H1 (cell line): ENCODE measurements around the gene LHFPL6. TPM values are rescaled to one million over a fixed set of nuclear protein-coding genes. Genes with fewer than 3 reads are reported as not detected.

Experiments
- CTCF ChIA-PET: fragments of 300-600 bp; sonication (Branson Sonifier 250); formaldehyde crosslinking; loops from one replicate; lab custom pipeline; 2021; ENCODE audit not compliant: partially characterized antibody; lab: Charles Lee
- POLR2A ChIA-PET: fragments of 300-600 bp; sonication (Branson Sonifier 250); formaldehyde crosslinking; loops from one replicate; lab custom pipeline; 2021; ENCODE audit warnings: inconsistent platforms; ENCODE audit not compliant: partially characterized antibody; lab: Charles Lee
- DNase-seq, 2 experiments: peaks; one replicate each; pipeline versions ENCODE4 v3.0.0 to v3.0.0-alpha.2; 2010 to 2022; ENCODE audit warnings: low spot score in 2 of 2, low read depth in 1 of 2, mixed read lengths in 1 of 2
- FAIRE-seq: peaks from 2 replicates; lab custom pipeline; 2011; peaks lifted over from hg19 to GRCh38; lab: Jason Lieb, UNC
- H2AFZ ChIP-seq: 2 replicates; pipeline ENCODE4 v1.8.1; 2012; ENCODE audit warnings: low read length, inconsistent platforms
- H2AK5ac ChIP-seq: 2 replicates; pipeline ENCODE4 v1.6.1; 2013; ENCODE audit warnings: low read depth, low read length
- H2BK120ac ChIP-seq: replicated peaks from 2 replicates; pipeline ENCODE3; 2013; ENCODE audit warnings: low read depth, low read length, inconsistent platforms
- H2BK12ac ChIP-seq: 2 replicates; pipeline ENCODE4 v1.6.1; 2013; ENCODE audit warnings: low read depth, low read length
- H2BK15ac ChIP-seq: 2 replicates; pipeline ENCODE4 v1.6.1; 2013; ENCODE audit warnings: low read length
- H2BK20ac ChIP-seq: 2 replicates; pipeline ENCODE4 v1.6.1; 2013; ENCODE audit warnings: low read length
- H2BK5ac ChIP-seq: 2 replicates; pipeline ENCODE4 v1.6.1; 2013; ENCODE audit warnings: low read depth, low read length
- H3K14ac ChIP-seq: 2 replicates; pipeline ENCODE4 v1.6.1; 2013; ENCODE audit warnings: inconsistent platforms; ENCODE audit not compliant: insufficient read length
- H3K18ac ChIP-seq: 2 replicates; pipeline ENCODE4 v1.6.1; 2013; ENCODE audit warnings: low read length; ENCODE audit errors: extremely low read depth
- H3K23ac ChIP-seq: 2 replicates; pipeline ENCODE4 v1.6.1; 2013; ENCODE audit warnings: inconsistent platforms; ENCODE audit not compliant: insufficient read length
- H3K23me2 ChIP-seq: 2 replicates; pipeline ENCODE4 v1.6.1; 2013; ENCODE audit warnings: low read depth, low read length
- H3K27ac ChIP-seq: 2 replicates; pipeline ENCODE4 v1.6.1; 2011; ENCODE audit warnings: low read depth, low read length, inconsistent platforms
- H3K27me3 ChIP-seq, 4 experiments: replicated peaks in 1 of 4; 1 replicate in 1 of 4; 2 replicates in 3 of 4; pipeline versions ENCODE4 v1.6.1 to v1.8.1; 2011 to 2013; ENCODE audit warnings: low read length in 3 of 4, mild to moderate bottlenecking in 3 of 4, inconsistent platforms in 2 of 4, mixed read lengths in 2 of 4, moderate library complexity in 1 of 4; ENCODE audit not compliant: control insufficient read depth in 3 of 4, insufficient read depth in 3 of 4; ENCODE audit errors: extremely low read depth in 1 of 4
- H3K36me3 ChIP-seq, 4 experiments: 2 replicates each; pipeline versions ENCODE4 v1.6.1 to v1.8.1; 2011 to 2013; ENCODE audit warnings: mild to moderate bottlenecking in 4 of 4, low read length in 3 of 4, moderate library complexity in 2 of 4, control low read depth in 1 of 4, inconsistent platforms in 1 of 4; ENCODE audit not compliant: insufficient read depth in 4 of 4, control insufficient read depth in 2 of 4
- H3K4ac ChIP-seq: replicated peaks from 2 replicates; pipeline ENCODE3; 2013; ENCODE audit warnings: low read length, low read depth, mixed read lengths, inconsistent platforms; ENCODE audit not compliant: insufficient read length
- H3K4me1 ChIP-seq, 4 experiments: replicated peaks in 1 of 4; 1 replicate in 1 of 4; 2 replicates in 3 of 4; pipeline versions ENCODE4 v1.6.1 to v1.8.1; 2011 to 2013; ENCODE audit warnings: low read length in 3 of 4, inconsistent platforms in 2 of 4, mixed read lengths in 1 of 4; ENCODE audit not compliant: insufficient read depth in 4 of 4, control insufficient read depth in 3 of 4
- H3K4me2 ChIP-seq, 2 experiments: 2 replicates each; pipeline versions ENCODE4 v1.6.1 to v1.8.1; 2011 to 2013; ENCODE audit warnings: low read depth in 2 of 2, low read length in 2 of 2, control low read depth in 1 of 2, inconsistent platforms in 1 of 2, mild to moderate bottlenecking in 1 of 2; ENCODE audit not compliant: insufficient read depth in 1 of 2
- H3K4me3 ChIP-seq, 4 experiments: fragments of 200-600, 300-600 bp in 1 of 4; sonication (generic), shearing (Covaris generic), sonication (Bioruptor Twin) in 1 of 4; 2 replicates each; pipeline versions ENCODE4 v1.5.1 to v1.8.1; 2011 to 2016; ENCODE audit warnings: low read length in 4 of 4, low read depth in 3 of 4, control low read depth in 2 of 4, inconsistent platforms in 2 of 4, mild to moderate bottlenecking in 2 of 4, mixed read lengths in 1 of 4, moderate library complexity in 1 of 4; ENCODE audit not compliant: insufficient read depth in 2 of 4; ENCODE audit errors: extremely low read depth in 1 of 4
- H3K56ac ChIP-seq: replicated peaks from 2 replicates; pipeline ENCODE3; 2013; ENCODE audit warnings: low read depth, mild to moderate bottlenecking, mixed read lengths, low read length, inconsistent platforms; ENCODE audit not compliant: insufficient read length
- H3K79me1 ChIP-seq: 2 replicates; pipeline ENCODE4 v1.6.1; 2013; ENCODE audit warnings: low read depth, low read length, control low read depth
- H3K79me2 ChIP-seq, 2 experiments: 2 replicates each; pipeline versions ENCODE4 v1.6.1 to v1.8.1; 2012 to 2013; ENCODE audit warnings: low read length in 2 of 2, mild to moderate bottlenecking in 2 of 2, inconsistent platforms in 1 of 2; ENCODE audit not compliant: insufficient read depth in 2 of 2, control insufficient read depth in 1 of 2
- H3K9ac ChIP-seq, 4 experiments: replicated peaks in 1 of 4; 1 replicate in 1 of 4; 2 replicates in 3 of 4; pipeline versions ENCODE4 v1.6.1 to v1.8.1; 2011 to 2013; ENCODE audit warnings: low read depth in 3 of 4, low read length in 3 of 4, control low read depth in 2 of 4, mild to moderate bottlenecking in 2 of 4, moderate library complexity in 2 of 4, inconsistent platforms in 1 of 4; ENCODE audit errors: extremely low read depth in 1 of 4
- H3K9me3 ChIP-seq, 2 experiments: 2 replicates each; pipeline versions ENCODE4 v1.6.1 to v1.8.1; 2012 to 2013; ENCODE audit warnings: mild to moderate bottlenecking in 2 of 2, moderate library complexity in 2 of 2, control low read depth in 1 of 2, inconsistent platforms in 1 of 2, low read depth in 1 of 2, low read length in 1 of 2, mixed read lengths in 1 of 2; ENCODE audit not compliant: insufficient read depth in 2 of 2
- H4K20me1 ChIP-seq, 2 experiments: replicated peaks in 1 of 2; 2 replicates each; pipeline versions ENCODE3 to v1.8.1; 2011 to 2013; ENCODE audit warnings: inconsistent platforms in 2 of 2, low read length in 2 of 2, mild to moderate bottlenecking in 1 of 2; ENCODE audit not compliant: insufficient read depth in 2 of 2, control insufficient read depth in 1 of 2
- H4K5ac ChIP-seq: 2 replicates; pipeline ENCODE4 v1.6.1; 2013; ENCODE audit warnings: low read length, low read depth, mixed read lengths, inconsistent platforms; ENCODE audit not compliant: insufficient read length
- H4K8ac ChIP-seq: 2 replicates; pipeline ENCODE4 v1.8.0; 2013; ENCODE audit warnings: mild to moderate bottlenecking, moderate library complexity, low read length, inconsistent platforms; ENCODE audit not compliant: insufficient read depth; ENCODE audit errors: extremely low read depth
- H4K91ac ChIP-seq: replicated peaks from 2 replicates; pipeline ENCODE3; 2013; ENCODE audit warnings: low read length, mixed read lengths, inconsistent platforms; ENCODE audit not compliant: insufficient read length
- CTCF ChIP-seq, 3 experiments: IDR thresholded peaks; 1 replicate in 2 of 3; 2 replicates in 1 of 3; pipeline versions ENCODE4 v1.5.1 to v1.6.1; 2011; ENCODE audit warnings: low read length in 3 of 3, mild to moderate bottlenecking in 3 of 3, inconsistent platforms in 2 of 3, low read depth in 1 of 3, moderate library complexity in 1 of 3; ENCODE audit not compliant: insufficient read depth in 1 of 3; ENCODE audit errors: control extremely low read depth in 1 of 3
- EGR1 ChIP-seq: IDR thresholded peaks from 2 replicates; pipeline ENCODE4 v1.6.1; 2011; ENCODE audit warnings: low read depth, low read length, borderline replicate concordance
- SIRT6 ChIP-seq: IDR thresholded peaks from one replicate; pipeline ENCODE4 v1.7.1; 2012; ENCODE audit warnings: low read length, inconsistent platforms
- SP1 ChIP-seq: IDR thresholded peaks from 2 replicates; pipeline ENCODE4 v1.6.1; 2011; ENCODE audit warnings: low read depth, low read length
- TAF7 ChIP-seq: optimal IDR thresholded peaks from 2 replicates; pipeline ENCODE3; 2011; ENCODE audit warnings: low read depth, mild to moderate bottlenecking, inconsistent platforms, low read length, moderate library complexity, borderline replicate concordance
- WGBS, 2 experiments: shearing (Covaris generic) in 1 of 2; methylation state at CpG; one replicate each; pipeline versions ENCODE4 v1.1.6 to v1.1.7; 2013 to 2015; ENCODE audit warnings: low lambda C conversion rate in 2 of 2, mixed read lengths in 2 of 2, inconsistent platforms in 1 of 2, low coverage in 1 of 2, missing lambda C conversion rate in 1 of 2; ENCODE audit not compliant: insufficient replicate concordance in 2 of 2, insufficient coverage in 1 of 2, insufficient read length in 1 of 2; ENCODE audit errors: extremely low coverage in 1 of 2, missing lambda C conversion rate in 1 of 2; 5-methylcytosine and 5-hydroxymethylcytosine counted together
- polyA plus RNA-seq, 7 experiments: library from polyadenylated mRNA; depleted of rRNA in 3 of 7; stranded (reverse) in 5 of 7; unstranded in 2 of 7; fragments of >200 nt in 5 of 7; fragments of 200-250 nt in 2 of 7; gene quantifications; 1 replicate in 5 of 7; 2 replicates in 1 of 7; 4 replicates in 1 of 7; pipeline versions ENCODE4 v1.2.1 to v1.2.3, GENCODE V29; 2011 to 2013; ENCODE audit warnings: missing spikeins in 2 of 7, mixed read lengths in 2 of 7
- total RNA-seq: library from RNA; stranded (reverse); fragmentation: NEBNext Ultra II Directional; extraction: Animal tissue kit (Norgen Biotek cat#: 25700); gene quantifications from 2 replicates; pipeline ENCODE4 v1.2.1, GENCODE V29; 2021

LHFPL6 gene
- total and polyA plus RNA-seq, 2 of the 8 experiments (the other 6 are each of a cell fraction or from before 2014, with no cell fraction given): 7.6 to 17.0 TPM

GRCh38 chr13:39364947-39365468 lies 238.0 kb downstream of the LHFPL6 start:
- Histone ChIP-seq H3K27ac (no peak overlapping the region), H4K91ac (no peak overlapping the region), H3K27me3 (no peaks in the 10 kb centered on the region), H3K4me1 (peaks cover 0 to 8% (median 0%) of the 10 kb centered on the region in 4 experiments; a peak in 3 of 7 replicates), H4K8ac (no peak overlapping the region), H2BK5ac (no peak overlapping the region), H4K20me1 (no peaks in the 10 kb centered on the region), H3K9ac (no peak overlapping the region), H3K18ac (no peak overlapping the region), H3K23ac (no peak overlapping the region), H4K5ac (no peak overlapping the region), H3K4ac (no peak overlapping the region), H3K56ac (no peak overlapping the region), H2AFZ (no peak overlapping the region), H2BK20ac (no peak overlapping the region), H2AK5ac (no peak overlapping the region), H3K23me2 (no peaks in the 10 kb centered on the region), H2BK12ac (no peak overlapping the region), H2BK120ac (no peak overlapping the region), H3K36me3 (no peaks in the 10 kb centered on the region), H3K4me3 (no peak overlapping the region), H2BK15ac (no peak overlapping the region), H3K4me2 (no peak overlapping the region), H3K79me1 (no peaks in the 10 kb centered on the region), H3K79me2 (no peaks in the 10 kb centered on the region), H3K9me3 (no peaks in the 10 kb centered on the region), H3K14ac (no peak overlapping the region)
- FAIRE-seq (no peak), DNase-seq (no peak)
- POLR2A ChIA-PET: no interaction called here
- 77% methylated on average over 5 of the region's 5 CpGs; no CpG with 5 or more reads in 1 of the 2 experiments for WGBS, 2 experiments
- CTCF ChIA-PET: interaction anchor here (0.8 to 3.0 kb wide), 5 partner anchors 8 to 246 kb away, joined by 3 to 10 read pairs (median 3); no protein-coding TSS in a partner anchor
- TF ChIP-seq SIRT6: no peak
- TF ChIP-seq TAF7: no peak
- no peak for TF ChIP-seq SP1
- no peak for TF ChIP-seq EGR1
- TF ChIP-seq CTCF (IDR thresholded peaks at IDR 0.05; ENCODE audit: control extremely low read depth in 1 of 3, insufficient read depth in 1 of 3, low read depth in 1 of 3, low read length in 3 of 3): peak in 2 of 3 experiments; percentile 9 to 29; a peak in 2 of 4 replicates
